ENCODE results near the gene CARD11.

The CARD11 gene

GRCh38 chr7:2979951-2980350, 63.7 kb downstream of the CARD11 start:
- H3K9ac ChIP-seq (ENCODE audit: low read depth, low read length), result no peak overlapping the region
- H3K36me3 ChIP-seq (ENCODE audit: insufficient read depth, low read length), result no peaks in the 10 kb centered on the region
- H3K4me2 ChIP-seq (ENCODE audit: low read length), result no peak overlapping the region
- H3K4me3 ChIP-seq (ENCODE audit: low read length), result no peak overlapping the region
- no peaks in the 10 kb centered on the region for H3K9me3 ChIP-seq (replicated peaks; ENCODE audit: low read length)
- no peaks in the 10 kb centered on the region for H3K4me1 ChIP-seq (ENCODE audit: control insufficient read depth, insufficient read depth, low read length)
- peaks cover 15% of the 10 kb centered on the region for H3K27me3 ChIP-seq (ENCODE audit: control insufficient read depth, insufficient read depth, low read length)

- Histone ChIP-seq H3K27me3 (ENCODE audit: control insufficient read depth, insufficient read depth, low read length) (peaks cover 17% of the 10 kb centered on the region), H3K4me2 (ENCODE audit: low read length) (no peak overlapping the region), H3K4me1 (ENCODE audit: control insufficient read depth, insufficient read depth, low read length) (no peaks in the 10 kb centered on the region), H3K4me3 (ENCODE audit: low read length) (no peak overlapping the region), H3K9me3 (replicated peaks; ENCODE audit: low read length) (no peaks in the 10 kb centered on the region), H3K9ac (ENCODE audit: low read depth, low read length) (no peak overlapping the region), H3K36me3 (ENCODE audit: insufficient read depth, low read length) (no peaks in the 10 kb centered on the region)
Measured at GRCh38 chr7:2979201-2979631, 64.5 kb downstream of the CARD11 start.

DNA sequence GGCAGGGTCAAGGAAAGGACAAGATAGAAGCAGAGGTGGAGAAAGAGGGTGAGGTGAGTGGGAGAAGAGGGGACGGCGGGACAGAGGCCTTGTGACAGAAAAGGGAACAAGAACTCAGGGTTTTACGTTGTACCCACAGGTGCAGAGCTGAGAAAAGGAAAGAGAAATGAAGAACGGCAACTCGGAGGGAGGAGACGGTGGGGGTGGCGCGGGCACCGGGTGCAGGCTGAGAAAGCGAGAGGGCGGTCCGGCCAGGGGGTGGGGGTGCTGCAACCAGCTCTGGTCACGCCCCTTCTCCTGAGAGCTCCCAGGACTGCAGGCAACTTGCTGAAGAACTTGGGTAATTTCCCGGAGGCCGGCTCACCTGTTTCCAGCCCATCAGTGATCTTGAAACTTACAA, 65.3 kb downstream of the CARD11 start:
- Histone ChIP-seq H3K9ac (ENCODE audit: low read depth, low read length) (no peak overlapping the region), H3K9me3 (replicated peaks; ENCODE audit: low read length) (no peaks in the 10 kb centered on the region), H3K4me3 (ENCODE audit: low read length) (no peak overlapping the region), H3K4me2 (ENCODE audit: low read length) (no peak overlapping the region), H3K4me1 (ENCODE audit: control insufficient read depth, insufficient read depth, low read length) (no peaks in the 10 kb centered on the region), H3K36me3 (ENCODE audit: insufficient read depth, low read length) (no peaks in the 10 kb centered on the region), H3K27me3 (ENCODE audit: control insufficient read depth, insufficient read depth, low read length) (peaks cover 17% of the 10 kb centered on the region)

GRCh38 chr7:2975821-2976371, 67.8 kb downstream of the CARD11 start:
- Histone ChIP-seq H3K4me1 (ENCODE audit: control insufficient read depth, insufficient read depth, low read length) (no peaks in the 10 kb centered on the region), H3K4me2 (ENCODE audit: low read length) (no peak overlapping the region), H3K4me3 (ENCODE audit: low read length) (no peak overlapping the region), H3K9me3 (replicated peaks; ENCODE audit: low read length) (no peaks in the 10 kb centered on the region), H3K9ac (ENCODE audit: low read depth, low read length) (no peak overlapping the region), H3K36me3 (ENCODE audit: insufficient read depth, low read length) (no peaks in the 10 kb centered on the region), H3K27me3 (ENCODE audit: control insufficient read depth, insufficient read depth, low read length) (peaks cover 24% of the 10 kb centered on the region)

DNA sequence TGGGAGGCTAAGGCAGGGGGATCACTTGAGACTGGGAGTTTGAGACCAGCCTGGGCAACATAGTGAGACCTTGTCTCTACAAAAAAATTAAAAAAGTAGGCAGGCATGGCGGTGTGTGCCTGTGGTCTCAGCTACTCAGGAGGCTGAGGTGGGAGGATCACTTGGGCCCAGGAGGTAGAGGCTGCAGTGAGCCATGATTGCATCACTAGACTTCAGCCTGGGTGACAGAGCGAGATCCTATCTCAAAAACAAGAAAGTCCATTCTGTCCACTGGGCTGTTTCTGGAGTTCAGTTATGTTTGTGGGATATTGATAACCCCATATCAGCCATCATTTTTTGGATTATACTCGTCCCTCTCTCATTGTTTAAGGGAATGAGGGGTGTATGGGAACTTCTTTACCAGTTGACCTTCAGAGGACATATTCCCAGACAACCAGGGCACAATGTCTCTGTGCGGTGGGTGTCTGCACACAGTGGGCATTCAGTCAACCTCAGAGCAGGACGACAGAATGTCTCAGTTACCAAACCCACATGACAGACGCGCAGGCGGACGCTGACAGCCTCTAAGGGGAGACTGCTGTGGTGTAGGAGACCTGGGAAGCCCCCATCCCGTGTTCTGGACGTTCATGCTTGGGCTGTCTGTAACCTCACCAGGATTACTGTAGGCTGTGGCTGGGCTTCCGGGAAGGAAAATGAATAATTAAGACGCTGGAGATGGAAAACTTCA, 69.4 kb downstream of the CARD11 start:
- Histone ChIP-seq H3K4me2 (ENCODE audit: low read length) (no peak overlapping the region), H3K36me3 (ENCODE audit: insufficient read depth, low read length) (no peaks in the 10 kb centered on the region), H3K9ac (ENCODE audit: low read depth, low read length) (no peak overlapping the region), H3K4me1 (ENCODE audit: control insufficient read depth, insufficient read depth, low read length) (no peaks in the 10 kb centered on the region), H3K27me3 (ENCODE audit: control insufficient read depth, insufficient read depth, low read length) (peaks cover 21% of the 10 kb centered on the region), H3K9me3 (replicated peaks; ENCODE audit: low read length) (no peaks in the 10 kb centered on the region), H3K4me3 (ENCODE audit: low read length) (no peak overlapping the region)

GRCh38 chr7:2972835-2973161, 70.9 kb downstream of the CARD11 start:
- no peak overlapping the region for H3K4me2 ChIP-seq (ENCODE audit: low read length)
- no peaks in the 10 kb centered on the region for H3K4me1 ChIP-seq (ENCODE audit: control insufficient read depth, insufficient read depth, low read length)
- H3K27me3 ChIP-seq (ENCODE audit: control insufficient read depth, insufficient read depth, low read length), result peaks cover 9% of the 10 kb centered on the region
- H3K9me3 ChIP-seq (replicated peaks; ENCODE audit: low read length), result no peaks in the 10 kb centered on the region
- H3K4me3 ChIP-seq (ENCODE audit: low read length), result no peak overlapping the region
- H3K9ac ChIP-seq (ENCODE audit: low read depth, low read length), result no peak overlapping the region
- no peaks in the 10 kb centered on the region for H3K36me3 ChIP-seq (ENCODE audit: insufficient read depth, low read length)

DNA sequence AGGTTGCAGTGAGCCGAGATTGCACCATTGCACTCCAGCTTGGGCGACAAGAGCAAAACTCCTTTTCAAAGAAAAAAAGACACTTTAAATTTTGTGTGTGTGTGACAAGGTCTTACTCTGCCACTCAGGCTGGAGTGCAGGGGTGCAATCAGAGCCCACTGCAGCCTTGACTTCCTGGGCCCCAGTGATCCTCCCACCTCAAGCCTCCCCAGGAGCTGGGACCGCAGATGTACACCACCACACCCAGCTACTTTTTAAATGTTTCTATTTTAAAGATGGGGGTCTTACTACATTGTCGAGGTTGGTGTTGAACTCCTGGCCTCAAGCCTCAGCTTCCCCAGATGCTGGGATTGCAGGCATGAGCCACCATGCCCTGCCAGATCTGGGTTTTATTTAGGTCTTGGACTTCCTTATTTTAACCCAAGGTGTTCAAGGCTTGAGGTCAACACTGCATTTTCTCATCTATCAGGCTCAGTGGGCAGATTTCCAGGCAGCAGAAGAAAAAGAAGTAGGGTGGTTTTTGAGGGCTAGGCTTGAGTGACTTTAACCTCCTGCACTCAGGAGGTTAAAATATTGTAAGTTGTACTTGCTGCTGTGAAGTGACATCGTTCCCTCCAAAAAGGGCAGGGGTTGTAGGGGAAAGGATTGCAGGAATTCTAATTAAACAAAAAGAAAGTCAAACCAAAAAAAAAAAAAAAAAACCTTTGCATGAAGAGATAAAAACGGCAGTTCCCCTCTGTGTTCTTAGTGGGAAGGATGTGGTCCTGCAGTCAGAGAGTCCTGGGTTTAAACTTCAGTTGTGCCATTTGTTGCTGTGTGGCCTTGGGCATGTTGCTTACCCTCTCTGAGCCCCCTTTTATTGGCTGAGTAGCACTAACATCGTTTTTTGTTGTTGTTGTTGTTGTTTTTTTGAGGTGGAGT, 71.5 kb downstream of the CARD11 start:
- H3K4me2 ChIP-seq (ENCODE audit: low read length), result no peak overlapping the region
- H3K4me3 ChIP-seq (ENCODE audit: low read length), result no peak overlapping the region
- H3K4me1 ChIP-seq (ENCODE audit: control insufficient read depth, insufficient read depth, low read length), result no peaks in the 10 kb centered on the region
- H3K9me3 ChIP-seq (replicated peaks; ENCODE audit: low read length), result no peaks in the 10 kb centered on the region
- no peaks in the 10 kb centered on the region for H3K36me3 ChIP-seq (ENCODE audit: insufficient read depth, low read length)
- H3K9ac ChIP-seq (ENCODE audit: low read depth, low read length), result no peak overlapping the region
- peaks cover 9% of the 10 kb centered on the region for H3K27me3 ChIP-seq (ENCODE audit: control insufficient read depth, insufficient read depth, low read length)

DNA sequence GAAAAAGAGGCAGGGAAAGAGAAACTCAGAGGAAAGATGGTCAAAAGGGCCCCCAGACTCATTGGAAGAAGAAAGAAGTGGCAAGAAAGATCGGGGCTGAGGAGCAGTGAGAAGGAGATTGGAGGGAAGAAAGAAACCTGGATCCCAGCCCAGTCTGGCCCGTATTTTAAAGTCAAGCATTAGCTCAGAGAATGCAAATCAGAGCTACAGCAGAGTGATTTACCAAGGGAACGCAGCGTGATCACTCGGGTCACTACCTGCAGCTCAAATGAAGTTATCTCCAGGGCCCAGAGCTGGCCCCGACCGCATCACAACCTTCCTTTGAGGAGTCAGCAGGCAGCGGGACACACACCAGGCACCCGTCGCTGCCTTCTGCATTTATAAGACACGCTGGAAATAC, 72.8 kb downstream of the CARD11 start:
- Histone ChIP-seq H3K4me2 (ENCODE audit: low read length) (no peak overlapping the region), H3K36me3 (ENCODE audit: insufficient read depth, low read length) (no peaks in the 10 kb centered on the region), H3K4me3 (ENCODE audit: low read length) (no peak overlapping the region), H3K9ac (ENCODE audit: low read depth, low read length) (no peak overlapping the region), H3K27me3 (ENCODE audit: control insufficient read depth, insufficient read depth, low read length) (peaks cover 9% of the 10 kb centered on the region), H3K4me1 (ENCODE audit: control insufficient read depth, insufficient read depth, low read length) (no peaks in the 10 kb centered on the region), H3K9me3 (replicated peaks; ENCODE audit: low read length) (no peaks in the 10 kb centered on the region)

- H3K4me3 ChIP-seq (ENCODE audit: low read length), result no peak overlapping the region
- no peak overlapping the region for H3K9ac ChIP-seq (ENCODE audit: low read depth, low read length)
- no peaks in the 10 kb centered on the region for H3K4me1 ChIP-seq (ENCODE audit: control insufficient read depth, insufficient read depth, low read length)
- peaks cover 9% of the 10 kb centered on the region for H3K27me3 ChIP-seq (ENCODE audit: control insufficient read depth, insufficient read depth, low read length)
- H3K36me3 ChIP-seq (ENCODE audit: insufficient read depth, low read length), result no peaks in the 10 kb centered on the region
- H3K4me2 ChIP-seq (ENCODE audit: low read length), result no peak overlapping the region
- H3K9me3 ChIP-seq (replicated peaks; ENCODE audit: low read length), result no peaks in the 10 kb centered on the region
Measured at GRCh38 chr7:2970307-2970664, 73.4 kb downstream of the CARD11 start.

DNA sequence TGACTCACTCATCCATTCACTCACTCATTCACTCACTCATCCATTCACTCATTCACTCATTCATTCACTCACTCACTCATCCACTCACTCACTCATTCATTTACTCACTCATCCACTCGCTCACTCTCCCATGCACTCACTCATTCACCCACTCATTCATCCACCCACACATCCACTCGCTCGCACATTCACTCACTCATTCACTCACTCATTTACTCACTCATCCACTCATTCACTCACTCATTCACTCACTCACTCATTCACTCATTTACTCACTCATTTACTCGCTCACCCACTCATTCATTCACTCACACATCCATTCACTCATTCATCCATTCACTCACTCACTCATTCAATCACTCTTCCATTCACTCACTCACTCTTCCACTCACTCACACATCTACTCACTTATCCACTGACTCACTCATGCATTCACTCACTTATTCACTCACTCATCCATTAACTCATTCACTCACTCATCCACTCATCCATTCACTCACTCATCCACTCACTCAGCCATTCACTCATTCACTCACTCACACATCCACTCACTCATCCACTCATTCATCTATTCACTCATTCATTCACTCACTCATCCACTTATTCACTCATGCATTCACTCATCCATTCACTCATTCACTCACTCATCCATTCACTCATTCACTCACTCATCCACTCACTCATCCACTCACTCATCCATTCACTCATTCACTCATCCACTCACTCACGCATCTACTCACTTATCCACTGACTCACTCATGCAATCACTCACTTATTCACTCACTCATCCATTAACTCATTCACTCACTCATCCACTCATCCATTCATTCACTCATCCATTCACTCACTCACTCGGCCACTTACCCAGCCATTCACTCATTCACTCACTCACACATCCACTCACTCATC, 74.0 kb downstream of the CARD11 start:
- Histone ChIP-seq H3K4me3 (ENCODE audit: low read length) (no peak overlapping the region), H3K9me3 (replicated peaks; ENCODE audit: low read length) (no peaks in the 10 kb centered on the region), H3K4me1 (ENCODE audit: control insufficient read depth, insufficient read depth, low read length) (no peaks in the 10 kb centered on the region), H3K4me2 (ENCODE audit: low read length) (no peak overlapping the region), H3K36me3 (ENCODE audit: insufficient read depth, low read length) (no peaks in the 10 kb centered on the region), H3K9ac (ENCODE audit: low read depth, low read length) (no peak overlapping the region), H3K27me3 (ENCODE audit: control insufficient read depth, insufficient read depth, low read length) (peaks cover 9% of the 10 kb centered on the region)

All from skeletal muscle satellite cell (primary cell).